Hepatic stellate cell (primary cell): Measurements from ENCODE around the gene MSLN.

Experiments
- DNase-seq: peaks from one replicate; pipeline ENCODE4 v3.0.0; 2011; ENCODE audit warnings: low spot score

MSLN gene

DNA sequence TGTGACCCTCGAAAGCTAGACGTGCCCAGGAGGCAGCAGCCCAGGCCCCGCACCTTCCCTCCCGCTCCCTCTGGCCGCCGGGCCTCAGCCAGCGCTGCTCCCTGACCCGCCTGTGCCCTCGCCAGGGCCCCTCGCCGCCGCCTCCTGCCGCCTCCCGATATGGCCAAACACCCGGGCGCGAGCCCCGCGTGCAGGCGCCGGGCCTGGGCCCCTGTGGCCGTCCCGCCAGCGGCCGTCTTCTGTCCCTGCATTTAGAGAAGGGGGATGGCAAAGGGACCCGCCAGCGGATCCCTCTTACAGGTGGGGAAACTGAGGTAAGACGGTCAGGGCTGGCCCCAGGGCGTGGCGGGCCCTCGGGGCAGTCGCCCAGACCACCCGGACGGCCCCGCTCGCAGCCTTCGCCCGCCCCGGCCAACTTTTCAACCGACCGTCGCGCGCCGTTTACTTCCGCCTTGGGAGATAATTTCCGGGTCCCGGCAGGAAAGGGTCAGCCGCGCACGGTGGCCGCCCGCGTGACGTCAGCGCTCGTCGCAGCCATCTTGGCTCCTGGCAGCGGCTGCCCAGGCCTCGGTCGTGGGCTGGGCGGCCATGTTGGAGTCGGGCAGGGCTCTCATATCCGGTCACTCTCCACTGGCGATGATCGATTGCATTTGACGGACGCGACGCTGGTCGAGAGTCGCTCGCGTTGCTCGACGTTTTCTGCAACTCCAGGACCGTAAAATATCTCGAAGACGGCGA is 47.0 kb downstream of the MSLN start:
- DNase-seq: peak; percentile 98

DNA sequence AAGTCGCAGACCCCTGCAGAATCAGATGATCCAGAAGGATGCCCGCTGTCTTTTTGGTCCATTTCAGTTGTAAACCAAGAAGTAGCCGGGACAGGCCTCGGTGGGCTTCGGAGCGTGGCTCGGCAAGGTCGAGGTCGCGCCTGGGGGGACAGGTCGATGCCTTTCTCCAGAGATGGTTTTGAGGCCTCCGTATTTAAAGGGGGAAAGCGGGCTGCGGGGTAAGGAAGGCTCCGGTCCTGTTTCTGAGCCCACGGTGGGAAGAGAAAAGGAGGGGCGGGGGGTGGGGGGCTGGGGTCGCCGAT is 47.5 kb downstream of the MSLN start:
- DNase-seq: no peak

DNA sequence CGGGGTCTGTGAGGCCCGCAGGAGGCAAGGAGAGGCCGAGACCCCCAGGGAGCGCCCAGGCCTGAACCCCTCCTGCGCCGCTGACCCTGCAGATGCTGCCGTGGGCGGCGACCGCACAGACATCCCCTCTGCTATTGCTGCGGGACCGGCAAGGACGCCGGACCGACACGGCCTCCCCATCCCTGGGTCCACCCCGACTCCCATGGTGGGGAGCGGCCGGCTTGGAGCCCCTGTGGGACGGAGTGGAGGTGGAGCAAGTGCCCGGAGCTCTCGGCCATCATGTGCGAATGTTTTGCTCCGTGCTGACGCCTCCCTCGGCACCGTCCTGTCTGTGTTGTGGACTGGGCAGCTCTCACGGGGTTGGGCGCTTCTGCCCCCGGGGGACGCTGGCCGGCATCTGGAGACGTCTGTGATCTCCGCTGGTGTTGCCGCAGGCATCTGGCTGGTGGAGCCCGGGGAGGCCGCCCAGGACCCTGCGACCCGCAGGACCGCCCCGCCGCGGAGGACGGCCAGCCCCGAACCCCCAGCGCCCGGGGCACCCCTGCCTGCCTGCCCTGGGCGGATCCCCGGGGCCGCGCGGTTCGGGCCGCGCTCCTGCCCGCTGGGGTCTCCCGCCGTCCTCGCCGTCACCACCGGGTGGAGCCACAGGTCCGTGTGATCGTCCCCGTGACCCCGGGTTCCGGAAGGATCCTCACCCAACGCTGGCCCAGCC is 52.8 kb downstream of the MSLN start:
- peak; percentile 76 for DNase-seq

DNA sequence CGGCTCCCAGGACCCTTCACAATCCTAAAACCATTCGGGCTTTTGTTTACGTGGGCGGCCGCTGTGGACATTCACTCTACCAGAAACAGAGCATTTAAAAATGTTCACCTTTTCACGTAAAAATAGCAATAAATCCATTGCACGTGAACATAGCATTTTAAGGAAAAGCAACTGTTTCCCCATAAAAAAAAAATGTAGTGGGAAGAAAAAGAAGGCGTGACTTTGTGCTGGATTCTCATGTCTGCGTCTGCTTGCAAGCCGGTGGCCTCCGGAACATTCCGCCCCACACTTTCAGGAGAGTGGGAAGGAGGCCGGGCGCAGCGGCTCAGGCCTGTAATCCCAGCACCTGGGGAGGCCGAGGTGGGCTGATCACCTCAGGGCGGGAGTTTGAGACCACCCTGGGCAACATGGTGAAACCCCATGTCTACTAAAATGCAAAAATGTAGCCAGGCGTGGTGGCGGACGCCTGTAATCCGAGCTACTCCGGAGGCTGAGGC is 53.4 kb downstream of the MSLN start:
- no peak for DNase-seq

DNA sequence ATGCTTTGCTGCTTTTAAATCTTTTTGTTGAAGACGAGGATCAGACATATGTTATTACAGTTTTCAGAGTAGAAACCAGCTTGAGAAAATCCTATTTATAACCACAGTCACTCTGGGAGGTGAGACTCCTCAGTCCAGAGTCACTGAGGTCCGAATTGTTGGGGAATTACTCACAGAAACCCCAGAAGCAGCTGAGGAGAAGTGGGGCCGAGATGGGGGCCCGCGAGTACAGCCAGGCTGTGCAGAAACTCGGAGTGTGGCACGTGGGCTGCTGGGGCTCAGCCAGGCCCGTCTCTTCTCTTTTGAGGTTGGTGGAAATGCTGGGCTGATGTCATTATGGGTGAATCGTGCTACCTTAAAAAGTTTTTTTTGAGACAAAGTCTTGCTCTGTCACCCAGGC is 54.4 kb downstream of the MSLN start:
- peak; percentile 77 for DNase-seq

DNA sequence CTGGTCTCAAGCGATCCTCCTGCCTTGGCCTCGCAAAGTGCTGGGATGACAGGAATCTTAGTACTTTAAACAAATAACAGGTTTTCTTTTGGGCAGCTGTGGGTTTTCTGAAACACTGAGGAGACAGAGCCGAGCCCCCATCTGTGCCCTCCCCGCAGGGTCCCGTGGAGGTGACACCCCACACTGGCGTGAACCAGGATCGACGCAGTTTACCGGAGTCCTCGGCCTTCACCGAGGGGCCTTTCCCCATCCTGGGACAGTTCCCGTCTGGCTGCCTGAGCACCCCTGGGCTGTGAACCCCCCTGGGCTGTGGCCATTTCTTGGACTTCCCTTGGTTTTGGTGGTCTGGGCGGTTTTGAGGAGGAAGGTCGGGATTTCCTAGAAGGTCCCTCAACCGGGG is 55.3 kb downstream of the MSLN start:
- DNase-seq: no peak

DNA sequence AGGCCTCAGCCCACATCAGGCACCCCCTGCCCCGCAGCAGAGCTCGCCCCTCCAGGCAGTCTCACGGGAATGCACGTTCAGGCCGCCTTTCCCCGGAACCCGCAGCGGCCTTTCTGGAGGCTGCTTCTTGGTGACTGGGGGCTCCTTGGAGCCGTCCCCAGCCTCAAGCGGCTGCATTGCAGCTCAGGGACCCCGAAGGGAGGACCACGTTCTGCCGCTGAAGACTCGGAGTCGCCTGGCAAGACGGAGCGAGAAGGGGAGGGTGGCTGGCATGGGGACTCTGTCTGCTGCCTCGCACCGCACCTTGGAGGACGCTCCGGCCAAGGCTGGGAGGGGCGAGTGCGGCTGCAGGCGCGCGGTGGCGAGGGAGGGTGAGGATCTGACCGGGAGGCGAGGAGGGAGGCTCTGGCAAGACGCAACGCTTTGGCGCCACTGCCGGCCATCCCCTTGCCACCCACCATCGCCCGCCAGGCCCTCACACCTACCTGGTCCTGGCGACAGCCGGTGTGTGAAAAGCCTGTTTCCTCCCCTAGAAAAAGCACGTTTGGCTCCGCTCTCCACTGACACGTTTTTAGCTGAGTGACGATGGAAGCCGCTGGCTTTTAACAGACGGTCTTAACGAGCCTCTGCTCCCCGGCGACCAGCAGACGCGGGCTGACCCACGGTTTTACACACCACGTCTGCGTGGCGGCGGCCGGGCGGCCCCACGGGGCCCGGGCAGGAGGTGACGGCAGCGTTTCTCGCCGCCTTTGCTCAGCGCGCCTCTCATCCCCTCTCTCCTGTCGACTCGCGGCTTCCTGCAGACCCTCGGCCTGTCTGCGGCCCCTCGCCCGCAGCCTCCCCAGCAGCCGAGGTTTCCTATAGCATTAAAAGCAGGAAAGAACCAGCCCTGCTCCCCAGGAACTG is 56.7 kb downstream of the MSLN start:
- no peak for DNase-seq

DNA sequence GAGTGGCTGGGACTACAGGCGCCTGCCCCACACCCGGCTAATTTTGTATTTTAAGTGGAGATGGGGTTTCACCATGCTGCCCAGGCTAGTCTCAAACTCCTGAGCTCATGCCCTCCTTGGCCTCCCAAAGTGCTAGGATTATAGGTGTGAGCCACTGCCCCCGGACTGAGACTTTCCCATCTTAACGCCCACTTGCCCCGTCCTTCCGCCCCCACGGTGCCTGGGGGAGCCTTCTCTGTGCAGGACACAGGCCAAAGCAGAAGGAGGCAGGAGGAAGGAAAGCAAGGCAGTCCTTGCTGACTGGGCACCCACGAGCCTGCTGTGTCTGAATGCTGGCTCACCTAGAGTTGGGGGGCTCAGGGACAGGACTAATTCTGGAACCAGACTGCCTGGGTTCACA is 57.6 kb downstream of the MSLN start:
- no peak for DNase-seq
